Stimulated activated CD4-positive, alpha-beta T cell treated with anti-CD3 and anti-CD28 coated beads, Interleukin-4, amount 100 ng/mL, for 24 hours (primary cell): ENCODE results near the gene ALPL.
"Not testable (repeated sequence)": the region's sequence is repeated elsewhere in the genome, so short reads cannot be mapped to it uniquely, and the experiment has no call there.

Experiments
- DNase-seq: peaks from one replicate; pipeline ENCODE4 v3.0.0-alpha.2; 2020

The ALPL gene

DNA sequence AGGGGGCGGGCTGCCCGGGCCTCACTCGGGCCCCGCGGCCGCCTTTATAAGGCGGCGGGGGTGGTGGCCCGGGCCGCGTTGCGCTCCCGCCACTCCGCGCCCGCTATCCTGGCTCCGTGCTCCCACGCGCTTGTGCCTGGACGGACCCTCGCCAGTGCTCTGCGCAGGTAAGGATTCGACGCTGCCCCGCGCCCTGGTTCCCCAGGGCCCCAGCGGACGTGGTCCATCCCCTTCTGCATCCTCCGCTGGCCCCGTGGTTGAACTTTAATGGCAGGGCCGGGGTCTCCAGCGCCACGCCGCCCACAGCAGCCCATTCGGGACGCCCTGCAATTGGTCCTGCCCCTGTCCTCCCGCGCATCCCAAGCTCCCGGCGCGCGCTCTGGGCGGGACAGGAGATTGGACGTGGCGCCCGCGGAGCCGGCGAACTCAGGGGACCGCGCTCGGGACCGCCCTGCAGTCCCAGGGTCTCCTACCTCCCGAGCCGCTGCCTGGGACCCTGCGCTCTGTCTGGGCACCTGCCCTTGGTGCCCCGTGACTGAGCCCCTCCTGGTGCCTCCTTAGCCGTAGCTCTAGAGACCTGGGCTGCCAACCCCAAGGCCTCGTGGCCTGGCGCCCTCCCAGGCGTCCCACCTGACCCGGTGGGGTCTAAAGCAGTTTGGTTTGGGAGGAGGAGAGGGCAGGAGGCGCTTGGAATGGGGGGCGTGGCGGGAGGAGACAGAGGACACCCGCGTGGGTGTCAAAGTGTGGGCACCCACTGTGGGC is at the start of gene ALPL:
ALPL (plus strand) TSS at position 73 of the 762 bp plus-strand sequence. CDS start 44,659 bp downstream, outside the sequence.
- DNase-seq, result no peak

DNA sequence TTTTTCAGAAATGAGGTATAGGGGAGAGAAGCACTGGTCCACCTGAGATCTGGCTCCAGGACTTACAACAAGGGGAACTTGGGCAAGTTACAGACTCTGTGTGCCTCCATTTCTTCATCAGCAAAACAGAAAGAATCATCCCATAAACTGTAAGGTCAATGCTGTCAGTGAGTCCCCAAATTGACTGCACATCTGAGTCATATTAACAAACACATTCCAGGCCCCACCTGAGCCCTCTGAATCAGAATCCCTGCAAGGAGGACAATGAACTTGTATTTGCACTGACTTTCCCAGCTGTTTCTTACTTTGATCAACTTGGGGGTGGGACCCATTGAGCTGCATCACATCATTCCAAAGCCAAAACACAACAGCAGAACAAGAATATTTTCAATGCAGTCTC is 44.1 kb upstream of the ALPL start:
- not testable (repeated sequence) for DNase-seq

DNA sequence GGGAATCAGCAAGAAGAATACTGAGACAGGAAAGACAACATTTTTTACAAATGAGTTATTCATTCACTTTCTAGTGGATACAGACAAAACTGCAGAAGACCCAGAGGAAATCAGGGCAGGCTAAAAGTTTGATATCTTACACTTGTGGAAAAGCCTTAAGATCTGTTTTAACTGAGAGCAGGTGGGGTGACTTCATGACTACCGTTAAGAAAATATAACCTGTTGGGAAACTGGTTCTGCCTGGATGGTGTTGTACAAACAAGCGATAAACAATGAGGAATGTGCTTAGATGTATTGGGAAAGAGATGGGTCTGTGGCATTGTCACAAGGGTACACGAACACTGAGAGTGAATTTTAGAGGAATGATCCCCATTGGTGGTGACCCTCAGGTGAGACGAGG is 41.3 kb upstream of the ALPL start:
- DNase-seq, result not testable (repeated sequence)

DNA sequence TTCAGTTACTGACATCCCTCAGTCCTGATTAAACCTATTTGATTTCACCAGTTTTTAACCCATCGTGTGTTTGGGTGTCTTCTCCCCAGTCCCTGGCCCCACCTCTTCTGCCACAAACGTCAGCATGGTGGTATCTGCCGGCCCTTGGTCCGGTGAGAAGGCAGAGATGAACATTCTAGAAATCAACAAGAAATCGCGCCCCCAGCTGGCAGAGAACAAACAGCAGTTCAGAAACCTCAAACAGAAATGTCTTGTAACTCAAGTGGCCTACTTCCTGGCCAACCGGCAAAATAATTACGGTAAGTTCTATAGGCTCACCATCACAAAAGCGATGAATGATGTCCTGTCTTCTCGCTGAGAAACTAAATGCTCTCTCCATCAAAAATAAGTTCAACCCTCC is 40.6 kb upstream of the ALPL start:
- peak; percentile 15 for DNase-seq

DNA sequence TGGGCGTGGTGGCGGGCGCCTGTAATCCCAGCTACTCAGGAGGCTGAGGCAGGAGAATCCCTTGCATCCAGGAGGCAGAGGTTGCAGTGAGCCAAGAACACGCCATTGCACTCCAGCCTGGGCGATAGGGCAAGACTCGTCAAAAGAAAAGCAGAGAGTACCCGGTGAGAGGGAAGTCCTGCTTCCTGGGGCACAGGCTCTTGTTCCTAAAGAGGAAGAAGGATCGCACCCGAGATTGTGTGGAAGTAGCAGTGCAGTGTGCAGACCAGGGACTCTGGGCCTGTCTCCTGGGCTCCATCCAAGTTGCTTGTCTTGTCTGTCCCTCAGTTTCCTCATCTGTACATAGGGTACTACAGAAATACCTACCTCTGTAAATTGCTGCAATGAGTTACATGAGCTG is 39.6 kb upstream of the ALPL start:
- DNase-seq, result no peak

DNA sequence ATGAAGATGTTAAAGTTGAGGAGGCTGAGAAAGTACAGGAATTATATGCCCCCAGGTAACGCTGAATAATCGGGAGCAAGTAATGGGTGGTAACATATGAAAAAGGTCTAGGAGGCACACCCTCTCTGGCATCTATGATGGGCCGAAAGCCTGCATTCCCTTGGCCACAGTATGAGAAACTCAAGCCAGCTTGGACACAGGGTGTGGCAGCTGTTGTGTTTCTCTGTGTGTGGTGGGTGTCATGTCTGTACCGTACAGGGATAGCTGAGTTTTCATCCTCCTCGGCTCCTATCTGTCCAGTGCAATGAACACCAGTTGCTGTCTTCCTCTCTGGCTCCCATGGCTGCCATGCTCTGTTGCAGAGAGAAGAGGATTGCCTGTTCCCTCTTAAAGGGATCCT is 36.4 kb upstream of the ALPL start:
- no peak for DNase-seq

DNA sequence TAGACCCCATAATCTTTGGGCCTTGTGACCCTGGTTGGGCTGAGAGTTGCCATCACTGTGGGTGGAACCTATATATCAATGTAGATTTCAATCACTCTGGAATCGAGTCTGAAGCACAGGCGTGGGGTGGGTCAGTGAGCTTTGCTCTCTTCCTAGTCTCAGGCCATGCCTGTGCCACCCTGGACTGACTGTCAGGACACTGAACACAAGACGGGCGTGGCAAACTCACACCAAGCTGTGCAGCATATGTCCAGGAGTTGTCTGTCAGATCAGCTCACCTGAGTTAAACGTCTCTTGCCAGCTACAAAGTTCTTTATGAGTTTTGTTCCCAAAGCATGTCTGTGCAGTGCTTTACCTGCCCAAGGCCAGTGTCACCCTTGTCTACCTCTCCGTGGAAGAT is 30.9 kb upstream of the ALPL start:
- DNase-seq, result no peak

DNA sequence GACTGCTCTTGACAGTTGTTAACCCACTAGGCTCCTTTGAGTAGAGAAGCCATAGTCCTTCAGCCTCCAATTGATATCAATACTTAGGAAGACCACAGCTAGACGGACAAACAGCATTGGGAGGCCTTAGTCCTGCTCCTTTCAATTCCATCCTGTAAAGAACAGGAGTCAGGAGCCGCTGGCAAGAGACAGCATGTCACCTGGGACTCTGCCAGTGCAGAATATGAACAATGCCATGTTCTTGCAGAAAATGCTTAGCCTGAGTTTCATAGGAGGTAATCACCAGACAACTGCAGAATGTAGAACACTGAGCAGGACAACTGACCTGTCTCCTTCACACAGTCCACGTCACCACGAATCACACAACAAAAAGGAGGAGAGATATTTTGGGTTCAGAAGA is 25.3 kb upstream of the ALPL start:
- DNase-seq, result not testable (repeated sequence)

DNA sequence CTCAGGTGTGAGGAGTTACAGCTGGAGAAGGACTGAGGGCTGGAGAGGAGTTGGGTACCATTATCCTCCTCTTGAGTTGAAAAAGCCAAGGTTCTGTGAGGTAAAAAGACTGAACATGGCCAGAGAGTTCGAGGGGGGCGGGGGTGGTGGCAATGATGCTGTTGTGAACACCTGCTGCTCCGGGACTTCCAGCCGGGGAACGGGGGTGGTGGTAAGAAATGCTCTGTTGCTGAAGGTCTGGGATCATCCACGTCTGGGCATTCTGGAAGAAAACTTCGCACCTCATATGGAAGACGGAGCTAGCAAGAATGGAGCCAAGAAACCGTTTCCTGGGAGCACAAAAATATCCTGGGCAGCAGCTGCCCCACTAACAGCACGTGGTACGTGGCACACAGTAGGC is 20.1 kb upstream of the ALPL start:
- DNase-seq, result no peak

DNA sequence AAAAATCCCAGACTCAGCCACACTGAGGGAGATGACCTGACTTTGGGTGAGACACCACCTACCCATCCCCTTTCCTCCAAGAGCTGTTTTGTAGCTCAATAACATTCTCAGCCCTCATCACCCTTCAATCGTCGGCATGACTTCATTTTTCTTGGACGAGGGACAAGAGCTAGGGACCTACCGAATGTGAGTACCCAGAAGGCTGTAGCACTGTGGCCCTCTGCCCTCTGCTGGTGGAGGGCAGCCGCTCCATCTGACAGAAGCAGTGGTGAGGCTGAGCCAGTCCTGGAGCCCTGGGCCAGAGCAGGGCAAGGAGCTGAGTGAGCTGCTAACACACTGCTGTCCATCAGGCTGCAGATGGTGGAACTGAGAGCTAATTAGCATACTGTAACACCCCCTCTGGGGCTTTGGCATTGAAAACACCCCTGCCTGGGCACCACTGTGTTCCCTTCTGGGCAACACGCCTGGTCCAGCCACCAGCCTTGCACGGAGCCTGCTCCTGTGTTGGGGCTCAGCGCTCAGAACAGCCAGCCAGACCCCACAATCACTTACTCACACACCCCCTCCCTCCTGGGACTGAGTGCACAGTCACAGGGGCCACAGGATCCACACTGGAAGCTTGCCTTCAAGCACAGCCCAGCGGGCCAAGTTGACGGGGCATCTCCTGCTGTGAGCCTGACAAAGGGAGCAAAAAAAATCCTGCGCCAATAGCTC is 18.3 kb upstream of the ALPL start:
- peak; percentile 28 for DNase-seq

DNA sequence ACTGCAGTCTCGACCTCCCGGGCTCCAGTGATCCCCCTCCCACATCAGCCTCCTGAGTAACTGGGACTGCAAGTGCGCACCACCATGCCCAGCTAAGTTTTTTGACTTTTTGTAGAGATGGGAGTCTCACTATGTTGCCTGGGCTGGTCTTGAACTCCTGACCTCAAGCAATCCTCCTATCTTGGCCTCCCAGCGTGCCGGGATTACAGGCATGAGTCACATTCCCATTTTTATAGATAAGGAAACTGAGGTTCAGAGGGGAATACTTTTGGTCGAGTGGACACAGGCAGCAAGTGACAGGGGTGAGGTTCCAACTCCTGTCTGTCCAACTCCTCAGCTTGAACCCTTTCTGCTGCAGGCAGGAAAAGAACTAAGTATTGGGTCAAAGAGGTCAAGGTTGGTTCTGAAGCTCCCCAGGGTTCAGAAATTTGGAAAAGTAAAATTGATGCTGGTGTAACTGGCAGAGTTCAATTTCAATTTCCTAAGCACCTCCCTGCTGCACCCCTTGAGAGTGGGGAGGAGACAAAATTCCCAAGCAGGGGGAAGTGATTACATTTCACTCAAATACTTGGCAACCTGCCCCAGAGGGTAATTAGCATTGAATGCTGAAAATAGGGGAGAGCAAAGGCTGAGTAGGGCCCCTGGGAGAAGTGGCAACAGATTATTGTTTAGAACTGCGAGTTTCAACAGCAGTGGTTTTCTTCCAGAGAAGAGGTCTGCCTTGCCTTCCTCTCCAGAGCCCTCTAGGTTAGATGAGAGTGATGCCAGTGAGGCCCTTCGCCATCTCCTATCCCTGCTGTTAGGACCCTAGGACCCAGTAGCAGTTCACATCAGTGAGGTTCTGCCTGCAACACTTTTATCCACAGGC is 17.5 kb upstream of the ALPL start:
- DNase-seq, result no peak

DNA sequence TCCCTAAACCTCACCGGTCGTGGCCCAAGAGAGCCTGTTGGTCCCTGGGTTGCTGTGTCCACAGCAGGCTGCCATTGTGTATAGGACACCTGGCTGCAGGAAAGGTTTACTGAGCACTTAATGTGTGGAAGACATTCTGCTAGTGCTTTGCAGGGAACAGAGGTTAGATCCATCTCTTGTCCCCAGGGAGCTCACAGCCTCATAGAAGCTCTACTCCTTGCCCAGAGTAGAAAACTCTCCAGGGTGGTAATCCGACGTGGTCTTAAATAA is 16.9 kb upstream of the ALPL start:
- DNase-seq, result no peak

DNA sequence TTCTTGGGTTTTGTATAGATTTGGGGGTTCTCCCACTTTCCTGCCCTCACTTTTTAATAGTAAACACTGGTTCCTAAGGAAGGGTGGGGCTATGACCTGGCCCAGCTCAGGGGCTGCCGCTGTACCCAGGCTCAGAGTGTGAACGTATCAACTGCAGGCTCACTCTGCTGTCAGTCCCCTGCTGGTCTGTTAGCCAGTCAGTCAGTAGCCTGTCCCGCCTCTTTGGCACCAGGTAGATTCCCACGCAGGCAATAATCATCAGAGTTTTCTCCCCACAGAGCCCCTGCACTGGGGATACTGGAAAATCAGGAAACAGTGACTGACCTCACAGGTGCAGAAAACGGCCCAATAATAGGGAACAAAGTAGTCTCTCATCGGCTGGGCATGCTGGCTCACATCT is 15.0 kb upstream of the ALPL start:
- no peak for DNase-seq

DNA sequence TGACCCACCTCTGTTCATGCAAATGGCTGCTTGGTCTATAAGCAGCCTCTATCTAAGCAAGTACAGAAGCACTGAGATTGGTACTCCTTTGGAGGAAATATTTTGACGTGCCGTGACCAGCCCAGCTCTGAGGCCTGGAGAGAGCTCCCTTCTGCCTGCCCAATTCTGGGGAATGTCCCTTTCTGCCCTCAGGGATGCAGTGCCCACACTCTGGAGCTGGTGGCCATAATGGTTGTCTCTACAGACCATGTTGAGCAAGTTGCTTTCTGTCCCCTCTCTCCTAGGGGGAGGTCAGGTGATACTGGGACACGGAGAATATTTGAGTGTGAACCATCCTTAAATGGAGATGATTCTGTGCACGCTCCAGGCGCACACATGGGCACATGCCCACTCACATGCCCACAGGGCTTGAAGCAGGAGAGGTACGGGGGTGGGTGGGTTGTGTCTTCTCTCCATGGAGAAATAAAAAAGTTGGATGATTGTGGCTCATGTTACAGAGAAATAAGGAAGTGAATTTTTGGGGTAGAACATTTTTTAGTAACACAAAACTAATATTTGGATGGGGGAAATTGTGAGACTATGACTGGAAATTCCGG is 13.9 kb upstream of the ALPL start:
- no peak for DNase-seq

DNA sequence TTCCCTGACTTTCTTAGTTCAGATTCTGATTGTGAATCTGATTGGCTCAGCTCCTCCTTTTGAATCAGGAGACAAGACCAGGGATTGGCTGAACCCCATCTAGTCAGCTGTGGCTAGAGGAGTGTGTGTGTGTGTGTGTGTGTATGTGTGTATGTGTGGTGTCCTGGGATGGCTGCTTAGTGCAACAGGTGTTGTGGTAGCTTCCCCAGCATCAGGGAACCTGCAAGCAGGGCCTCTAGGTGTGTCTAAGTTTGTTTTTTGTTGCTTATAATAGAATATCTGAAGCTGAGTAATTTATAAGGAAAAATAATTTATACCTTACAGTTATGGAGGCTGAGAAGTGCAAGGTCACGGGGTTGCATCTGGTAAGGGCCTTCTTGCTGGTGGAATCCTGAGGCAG is 13.2 kb upstream of the ALPL start:
- DNase-seq, result no peak

DNA sequence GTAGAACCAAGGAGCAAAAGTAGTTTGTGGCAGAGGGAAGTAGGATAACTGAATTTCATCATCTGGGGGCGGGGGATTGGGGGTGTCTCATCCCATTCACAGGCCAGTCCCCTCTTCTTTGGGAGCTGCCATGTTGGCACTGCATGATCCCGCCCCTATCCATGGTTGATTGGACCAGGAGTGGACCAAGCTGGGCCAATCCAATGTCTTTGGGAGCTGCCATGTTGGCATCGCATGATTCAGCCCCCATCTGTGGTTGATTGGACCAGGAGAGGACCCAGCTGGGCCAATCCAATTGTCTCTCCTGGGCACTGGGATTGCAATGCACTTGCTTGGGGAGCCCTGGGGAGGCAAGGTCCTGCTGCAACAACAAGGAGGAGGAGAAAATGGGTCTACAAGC is 12.3 kb upstream of the ALPL start:
- no peak for DNase-seq

DNA sequence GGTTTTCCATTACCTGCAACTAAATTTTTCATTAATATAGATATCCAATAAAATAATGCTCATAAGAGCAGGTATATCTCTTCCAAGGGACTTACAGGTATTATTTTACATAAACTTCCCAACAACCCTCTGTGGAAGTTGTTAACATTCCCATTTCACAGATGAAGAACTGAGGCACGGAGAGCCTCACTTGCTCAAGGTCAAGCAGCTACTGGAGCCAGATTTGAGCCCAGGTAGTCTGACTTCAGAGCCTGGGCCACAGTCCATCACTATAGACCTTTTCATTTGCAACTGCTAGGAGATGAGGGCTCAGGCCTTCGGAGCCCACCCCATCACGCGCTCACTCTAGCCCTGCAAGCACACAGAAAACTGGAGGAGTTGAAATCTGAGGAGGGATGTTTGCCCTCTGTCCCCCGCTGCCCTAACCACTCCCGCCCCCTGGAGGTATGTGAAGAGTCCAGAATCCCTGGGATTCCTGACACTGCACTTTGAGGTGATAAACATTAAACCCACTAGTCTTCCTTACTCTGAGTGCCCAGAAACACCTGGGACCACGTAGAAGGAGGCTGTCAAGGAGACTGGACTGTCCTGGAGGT is 11.7 kb upstream of the ALPL start:
- DNase-seq, result no peak

DNA sequence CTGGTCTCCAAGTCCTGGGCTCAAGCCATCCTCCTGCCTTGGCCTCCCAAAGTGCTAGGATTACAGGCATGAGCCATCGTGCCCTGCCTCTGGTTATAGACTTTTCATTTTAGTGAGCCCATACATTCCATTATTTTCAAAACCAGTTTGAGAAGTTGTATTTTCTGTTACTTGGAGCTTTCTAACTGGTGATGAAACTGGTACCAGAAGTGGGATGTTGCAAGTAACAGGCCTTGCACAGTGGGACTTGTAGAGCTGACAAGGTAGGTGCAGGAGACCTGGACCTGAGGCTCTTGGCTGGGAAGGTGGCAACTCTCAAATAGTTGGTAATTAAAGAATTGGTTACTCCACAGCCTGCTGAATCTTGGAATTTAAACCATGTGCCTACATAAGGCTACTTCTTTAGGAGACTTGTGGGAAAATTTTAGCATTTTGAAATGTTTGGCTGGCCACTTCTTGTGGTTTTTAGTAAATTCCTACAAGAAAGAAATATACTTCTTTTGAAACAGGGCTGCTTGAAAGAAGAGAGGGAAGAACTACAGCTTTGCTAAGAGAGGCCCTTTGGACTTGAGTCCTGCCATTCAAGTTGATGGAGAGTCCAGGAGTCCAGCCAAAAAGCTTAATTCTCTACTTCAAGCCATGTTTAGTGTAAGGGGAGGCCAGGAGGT is 9.8 kb upstream of the ALPL start:
- DNase-seq, result no peak

DNA sequence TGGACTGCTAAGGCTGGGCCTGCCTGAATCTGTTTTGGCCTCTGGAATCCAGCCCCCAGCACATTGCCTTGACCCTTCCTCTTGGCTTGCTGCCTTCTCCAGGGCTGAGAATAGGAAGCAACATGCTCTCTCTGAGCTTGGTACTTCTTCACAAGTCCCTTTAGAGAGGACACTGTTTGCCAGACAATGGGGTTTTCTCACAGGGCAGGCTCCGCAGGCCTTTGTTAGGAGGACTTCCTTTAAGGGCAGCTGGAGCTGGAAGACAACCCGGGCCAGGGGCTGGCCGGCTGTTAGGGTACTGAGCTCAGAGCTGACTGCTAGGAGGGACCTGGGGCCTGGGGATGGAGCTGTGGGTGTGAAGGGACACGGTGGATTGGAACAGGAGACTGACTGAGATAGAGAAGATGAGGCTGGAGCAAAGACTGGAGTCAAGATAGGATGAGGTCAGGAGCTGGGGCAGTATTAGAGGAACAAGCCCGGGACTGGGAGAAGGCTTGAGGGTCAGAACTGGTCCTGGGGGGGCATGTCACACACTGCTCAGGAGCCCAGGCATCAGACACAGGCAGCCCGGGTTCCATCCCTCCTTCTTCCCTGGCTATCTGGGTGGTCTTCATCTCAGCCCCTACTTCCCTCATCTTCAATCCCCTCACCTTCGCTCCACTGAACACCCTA is 5.4 kb upstream of the ALPL start:
- DNase-seq, result no peak

DNA sequence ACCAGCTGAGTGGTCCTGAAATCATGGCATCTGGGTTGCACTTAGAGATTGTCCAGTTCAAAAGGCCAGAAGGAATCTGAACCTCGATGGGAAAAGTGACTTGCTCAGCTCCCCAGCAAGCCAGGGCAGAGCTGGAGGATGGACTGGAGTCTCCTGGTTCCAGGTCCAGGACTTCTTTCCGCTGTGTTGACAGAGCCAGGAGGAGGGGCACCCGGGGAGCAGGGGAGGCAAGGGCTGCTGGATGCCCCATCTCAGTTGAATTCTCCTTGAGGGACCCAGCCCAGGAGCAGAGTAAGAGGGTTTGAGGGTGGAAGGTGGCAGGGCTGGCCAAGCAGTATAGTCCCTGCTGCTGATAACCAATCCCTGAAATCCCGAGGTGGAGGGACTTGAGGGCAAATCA is 2.4 kb upstream of the ALPL start:
- no peak for DNase-seq

DNA sequence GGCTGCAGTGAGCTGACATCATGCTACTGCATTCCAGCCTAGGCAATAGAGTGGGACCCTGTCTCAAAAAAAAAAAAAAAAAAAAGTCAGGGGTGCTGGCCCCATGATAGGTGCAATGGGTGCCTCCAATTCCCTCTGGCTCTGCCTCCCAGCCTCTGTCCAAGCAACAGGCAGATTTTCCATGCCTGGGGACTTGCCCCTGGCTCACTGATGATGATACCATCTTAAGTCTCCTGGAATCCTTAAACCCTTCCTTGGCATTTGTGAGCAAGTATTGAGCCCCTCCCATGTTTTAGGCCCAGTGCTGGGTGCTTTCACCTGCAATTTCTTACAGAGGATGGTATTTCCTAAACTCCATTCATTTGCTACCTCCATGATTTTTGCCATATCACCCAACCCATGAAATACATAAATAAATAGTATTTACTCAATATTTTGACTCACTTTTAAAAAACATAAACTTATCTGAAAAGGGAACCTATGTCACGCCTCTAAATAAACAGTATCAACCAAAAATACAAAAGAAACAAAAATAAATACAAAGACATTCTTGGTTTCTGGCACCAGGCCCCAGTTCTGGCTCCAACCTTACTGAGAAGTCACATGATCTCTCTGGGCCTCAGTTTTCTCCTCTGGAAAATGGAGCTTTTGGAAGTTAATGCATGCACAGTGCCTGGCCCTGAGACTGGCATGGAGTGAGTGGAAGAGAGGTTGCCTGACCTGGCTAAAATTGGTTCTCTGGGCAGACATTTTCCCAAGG is 1.5 kb upstream of the ALPL start:
- no peak for DNase-seq
